PC-9 (cell line): ENCODE results near the gene RPL7A. TPM values are rescaled to one million over a fixed set of nuclear protein-coding genes. Genes with fewer than 3 reads are reported as not detected.
"Not testable (repeated sequence)": the region's sequence is repeated elsewhere in the genome, so short reads cannot be mapped to it uniquely, and the experiment has no call there.

Experiments
- BruUV-seq: library from RNA; stranded (reverse); fragments of 400-500 nt; replicated peaks from 2 replicates; lab custom pipeline; 2021; lab: Mats Ljungman, UMichigan
- CTCF ChIA-PET: fragments of 300-600 bp; sonication (Branson Sonifier 250); formaldehyde crosslinking; loops from one replicate; lab custom pipeline; 2022; ENCODE audit warnings: antibody characterized with exemption; lab: Charles Lee
- POLR2A ChIA-PET: fragments of 300-600 bp; sonication (Branson Sonifier 250); formaldehyde crosslinking; loops from one replicate; lab custom pipeline; 2022; ENCODE audit warnings: antibody characterized with exemption; ENCODE audit not compliant: unreplicated experiment; lab: Charles Lee
- DNase-seq, 2 experiments: peaks; one replicate each; pipeline versions ENCODE4 v3.0.0 to v3.0.0-alpha.2; 2015 to 2022; ENCODE audit warnings: mixed read lengths in 1 of 2
- H2AFZ ChIP-seq: fragments of 200-600 bp; sonication (generic); 2 replicates; pipeline ENCODE4 v1.8.1; 2017; ENCODE audit warnings: antibody characterized with exemption
- H3F3A ChIP-seq: fragments of 200-600 bp; sonication (generic); 2 replicates; pipeline ENCODE4 v1.8.1; 2017; ENCODE audit warnings: antibody characterized with exemption, mild to moderate bottlenecking, low read depth; ENCODE audit not compliant: insufficient read depth
- H3K27ac ChIP-seq: fragments of 200-600 bp; sonication (generic); 2 replicates; pipeline ENCODE4 v1.6.1; 2016; ENCODE audit warnings: mixed run types
- H3K27me3 ChIP-seq: fragments of 200-600 bp; sonication (generic); 2 replicates; pipeline ENCODE4 v1.6.1; 2016; ENCODE audit warnings: low read depth, mixed run types; ENCODE audit not compliant: insufficient read depth
- H3K36me3 ChIP-seq: fragments of 200-600 bp; sonication (generic); 2 replicates; pipeline ENCODE4 v1.6.1; 2016; ENCODE audit warnings: low read depth, mixed run types
- H3K4me1 ChIP-seq: fragments of 200-600 bp; sonication (generic); replicated peaks from 2 replicates; pipeline ENCODE4 v1.6.1; 2016; ENCODE audit warnings: mixed run types; ENCODE audit not compliant: insufficient read depth
- H3K4me2 ChIP-seq: fragments of 200-600 bp; sonication (generic); 2 replicates; pipeline ENCODE4 v1.6.1; 2017; ENCODE audit warnings: mixed run types
- H3K4me3 ChIP-seq: fragments of 200-600 bp; sonication (generic); 2 replicates; pipeline ENCODE4 v1.6.1; 2016; ENCODE audit warnings: mixed run types
- H3K79me2 ChIP-seq: fragments of 200-600 bp; sonication (generic); 2 replicates; pipeline ENCODE4 v1.6.1; 2017; ENCODE audit warnings: low read depth, mixed run types
- H3K9me2 ChIP-seq: fragments of 200-600 bp; sonication (generic); 2 replicates; pipeline ENCODE4 v1.8.1; 2017; ENCODE audit warnings: mild to moderate bottlenecking; ENCODE audit not compliant: insufficient read depth
- H3K9me3 ChIP-seq: fragments of 200-600 bp; sonication (generic); 2 replicates; pipeline ENCODE4 v1.8.1; 2016; ENCODE audit warnings: low read depth; ENCODE audit not compliant: insufficient read depth
- H4K20me1 ChIP-seq: fragments of 200-600 bp; sonication (generic); 2 replicates; pipeline ENCODE4 v1.8.1; 2017; ENCODE audit not compliant: insufficient read depth
- CTCF ChIP-seq: fragments of 200-600 bp; sonication (generic); conservative IDR thresholded peaks from 2 replicates; pipeline ENCODE4 v1.6.1; 2017; ENCODE audit warnings: mixed run types, antibody characterized with exemption, mild to moderate bottlenecking, moderate library complexity
- EZH2 ChIP-seq: fragments of 200-600 bp; sonication (generic); IDR thresholded peaks from 2 replicates; pipeline ENCODE4 v1.8.0; 2017; ENCODE audit warnings: antibody characterized with exemption, low read depth
- intact Hi-C: fragments of 100-400 bp; cut with micrococcal nuclease; formaldehyde crosslinking; loops from one replicate; pipeline ENCODE4 v1.10.0; 2022; ENCODE audit not compliant: unreplicated experiment
- total RNA-seq: library from RNA; stranded (reverse); gene quantifications from 2 replicates; pipeline ENCODE4 v1.2.3, GENCODE V29; 2021

RPL7A gene
- total RNA-seq, 1 experiment from 2014 or later: 2,381 TPM

GRCh38 chr9:133323991-133324703 is 23.9 kb upstream of the RPL7A start:
- TF ChIP-seq EZH2: no peak
- no peak for TF ChIP-seq CTCF
- H3K9me3 ChIP-seq: no peaks in the 10 kb centered on the region
- BruUV-seq: no TSS peak
- DNase-seq: no peak
- H3K27ac ChIP-seq: no peak overlapping the region
- peaks cover 34% of the 10 kb centered on the region for H3K27me3 ChIP-seq
- H3F3A ChIP-seq: 0 out of 2 replicates have a peak, but pooled peaks cover 3% of the 10 kb centered on the region
- H4K20me1 ChIP-seq: no peaks in the 10 kb centered on the region
- CTCF ChIA-PET: no interaction called here
- POLR2A ChIA-PET: no interaction called here
- H3K4me2 ChIP-seq: no peak overlapping the region
- H3K79me2 ChIP-seq: no peaks in the 10 kb centered on the region
- intact Hi-C loops: no loop called here
- no peak overlapping the region for H3K4me3 ChIP-seq
- H3K36me3 ChIP-seq: no peaks in the 10 kb centered on the region
- no peak overlapping the region for H2AFZ ChIP-seq
- no peaks in the 10 kb centered on the region for H3K4me1 ChIP-seq
- no peaks in the 10 kb centered on the region for H3K9me2 ChIP-seq

- Histone ChIP-seq H4K20me1 (peaks cover 17% of the 10 kb centered on the region), H3F3A (peaks cover 24% of the 10 kb centered on the region), H3K27me3 (peaks cover 34% of the 10 kb centered on the region)
- BruUV-seq, intact Hi-C loops, H3K4me2 ChIP-seq, H3K9me3 ChIP-seq, H3K36me3 ChIP-seq, H3K4me1 ChIP-seq, H3K79me2 ChIP-seq, H2AFZ ChIP-seq, H3K9me2 ChIP-seq, H3K27ac ChIP-seq, POLR2A ChIA-PET, DNase-seq, H3K4me3 ChIP-seq: not testable (repeated sequence)
- CTCF ChIA-PET: interaction anchor here (1.0 kb wide), 1 partner anchor 141 kb away, joined by 9 read pairs; no protein-coding TSS in a partner anchor
Observed at GRCh38 chr9:133327021-133327420, 21.0 kb upstream of the RPL7A start.

GRCh38 chr9:133327834-133328484 is 20.1 kb upstream of the RPL7A start:
- DNase-seq: no peak
- Histone ChIP-seq H3K4me2 (no peak overlapping the region), H2AFZ (no peak overlapping the region), H3K79me2 (peaks cover 3% of the 10 kb centered on the region; the same call in 1 of the 2 replicates), H3K9me2 (no peaks in the 10 kb centered on the region), H3K4me1 (peaks cover 8% of the 10 kb centered on the region), H3K9me3 (no peaks in the 10 kb centered on the region), H4K20me1 (peaks cover 18% of the 10 kb centered on the region), H3K27me3 (peaks cover 28% of the 10 kb centered on the region), H3K27ac (no peak overlapping the region), H3F3A (peaks cover 33% of the 10 kb centered on the region), H3K4me3 (no peak overlapping the region), H3K36me3 (peaks cover 9% of the 10 kb centered on the region; the same call in 1 of the 2 replicates)
- POLR2A ChIA-PET: no interaction called here
- TF ChIP-seq CTCF (no peak), EZH2 (no peak)
- intact Hi-C loops: no loop called here
- no TSS peak for BruUV-seq
- CTCF ChIA-PET: interaction anchor here (1.0 kb wide), 1 partner anchor 142 kb away, joined by 9 read pairs; no protein-coding TSS in a partner anchor
